Sigmoid colon (tissue), 7 donors: ENCODE measurements around the gene CACNA1C. TPM values are rescaled to one million over a fixed set of nuclear protein-coding genes. Genes with fewer than 3 reads are reported as not detected.
"Not testable (repeated sequence)": the region's sequence is repeated elsewhere in the genome, so short reads cannot be mapped to it uniquely, and the experiment has no call there.

Source experiments
- DNase-seq: peaks from one replicate; pipeline ENCODE4 v3.0.0-alpha.2; 2019
- H3K27ac ChIP-seq, 4 donors: fragments of 200-600 bp; sonication (generic); one replicate each; pipeline ENCODE4 v1.5.1; 2016 to 2019; ENCODE audit warnings: mild to moderate bottlenecking in 1 of 4
- H3K27me3 ChIP-seq, 3 donors: fragments of 200-600 bp; sonication (generic); one replicate each; pipeline ENCODE4 v1.5.1; 2019; ENCODE audit warnings: mild to moderate bottlenecking in 1 of 3
- H3K36me3 ChIP-seq, 4 donors: fragments of 200-600 bp; sonication (generic); one replicate each; pipeline ENCODE4 v1.5.1; 2016 to 2019
- H3K4me1 ChIP-seq, 4 donors: fragments of 200-600 bp; sonication (generic); one replicate each; pipeline ENCODE4 v1.5.1; 2017 to 2019
- H3K4me3 ChIP-seq, 4 donors: fragments of 200-600 bp; sonication (generic); one replicate each; pipeline ENCODE4 v1.5.1; 2017 to 2019; ENCODE audit warnings: mild to moderate bottlenecking in 2 of 4, moderate library complexity in 1 of 4
- H3K9me3 ChIP-seq, 4 donors: fragments of 200-600 bp in 3 of 4; sonication (generic) in 3 of 4; one replicate each; pipeline versions ENCODE4 v1.5.1 to v1.6.1; 2013 to 2019
- CTCF ChIP-seq, 4 experiments: fragments of 450-650 bp in 3 of 4; fragments of 200-600 bp in 1 of 4; IDR thresholded peaks; one replicate each; pipeline ENCODE4 v1.5.1; 2016 to 2019; ENCODE audit warnings: antibody characterized with exemption in 4 of 4, mild to moderate bottlenecking in 3 of 4, moderate library complexity in 2 of 4
- EP300 ChIP-seq, 4 donors: sonication (generic); formaldehyde crosslinking; IDR thresholded peaks; one replicate each; pipeline ENCODE4 v1.6.1; 2017; ENCODE audit warnings: antibody characterized with exemption in 4 of 4
- POLR2A ChIP-seq, 2 donors: fragments of 450-650 bp; IDR thresholded peaks; one replicate each; pipeline ENCODE4 v1.6.1; 2016; ENCODE audit warnings: antibody characterized with exemption in 2 of 2, mild to moderate bottlenecking in 2 of 2, moderate library complexity in 2 of 2
- POLR2AphosphoS5 ChIP-seq, 4 donors: sonication (generic); formaldehyde crosslinking; IDR thresholded peaks; one replicate each; pipeline ENCODE4 v1.6.1; 2017; ENCODE audit warnings: antibody characterized with exemption in 4 of 4
- WGBS, 2 donors: extraction: QIAGEN DNeasy Blood & Tissue Kit; methylation state at CpG; one replicate each; pipeline ENCODE4 v1.1.7; 2013; 5-methylcytosine and 5-hydroxymethylcytosine counted together
- intact Hi-C: fragments of 100-400 bp; cut with DNase I; formaldehyde crosslinking; loops from one replicate; pipeline ENCODE4 v1.15.1; 2023
- polyA plus RNA-seq, 3 donors: library from polyadenylated mRNA; stranded (reverse); fragments of 200-250 nt; gene quantifications; one replicate each; pipeline ENCODE4 v1.2.3, GENCODE V29; 2013
- total RNA-seq, 4 donors: library from RNA; depleted of rRNA; stranded (reverse); fragments of >200 nt; gene quantifications; one replicate each; pipeline ENCODE4 v1.1.0, GENCODE V29; 2016
- donor health status: healthy with polysubstance abuse.
- donor health status: Bipolar disorder and iron deficiency.
- donor health status: healthy.

CACNA1C gene
- total and polyA plus RNA-seq, 7 donors = 0.46 to 213 (median 62.0) TPM

GRCh38 chr12:2682296-2683251, 629.8 kb downstream of the CACNA1C start:
- Histone ChIP-seq H3K9me3 (no peaks in the 10 kb centered on the region), H3K27me3 (no peaks in the 10 kb centered on the region), H3K4me3 (no peak overlapping the region), H3K36me3 (peaks cover 16 to 95% (median 53%) of the 10 kb centered on the region in 4 donors), H3K4me1 (peaks cover 0 to 10% (median 3%) of the 10 kb centered on the region in 4 donors), H3K27ac (peak overlapping the region in 2 of 4 donors; percentile 34 to 49)
- no peak for DNase-seq
- intact Hi-C loops = loop anchor here (5.0 kb wide), 1 partner anchor 100 kb away; no protein-coding TSS in a partner anchor
- TF ChIP-seq POLR2A (IDR thresholded peaks at IDR 0.05) = no peak
- TF ChIP-seq CTCF (IDR thresholded peaks at IDR 0.05) = peak in 2 of 4 experiments; percentile 7 to 35
- TF ChIP-seq POLR2AphosphoS5 (IDR thresholded peaks at IDR 0.05) = no peak
- TF ChIP-seq EP300 (IDR thresholded peaks at IDR 0.05) = no peak
- 46 to 54% methylated on average over 10 of the region's 10 CpGs for WGBS, 2 donors

GRCh38 chr12:2683283-2684025, 630.7 kb downstream of the CACNA1C start:
- H3K36me3 ChIP-seq = peaks cover 25 to 95% (median 52%) of the 10 kb centered on the region in 4 donors
- H3K27me3 ChIP-seq = no peaks in the 10 kb centered on the region
- intact Hi-C loops = loop anchor here (5.0 kb wide), 1 partner anchor 99 kb away; no protein-coding TSS in a partner anchor
- peaks cover 0 to 10% (median 3%) of the 10 kb centered on the region in 4 donors for H3K4me1 ChIP-seq
- whole genome bisulfite sequencing, 2 donors = 34 to 54% methylated on average over 12 of the region's 12 CpGs
- H3K27ac ChIP-seq = peak overlapping the region in 2 of 4 donors; percentile 34 to 49
- no peak for DNase-seq
- H3K9me3 ChIP-seq = no peaks in the 10 kb centered on the region
- no peak for TF ChIP-seq CTCF (IDR thresholded peaks at IDR 0.05)
- no peak for TF ChIP-seq POLR2AphosphoS5 (IDR thresholded peaks at IDR 0.05)
- TF ChIP-seq POLR2A (IDR thresholded peaks at IDR 0.05) = no peak
- no peak for TF ChIP-seq EP300 (IDR thresholded peaks at IDR 0.05)
- no peak overlapping the region for H3K4me3 ChIP-seq

- not testable (repeated sequence) for DNase-seq, H3K27ac ChIP-seq, H3K4me3 ChIP-seq, H3K9me3 ChIP-seq, H3K27me3 ChIP-seq
- 47 to 75% methylated on average over 6 of the region's 6 CpGs for WGBS, 2 donors
- intact Hi-C loops = loop anchor here (5.0 kb wide), 1 partner anchor 98 kb away; no protein-coding TSS in a partner anchor
- H3K36me3 ChIP-seq = peaks cover 28 to 95% (median 54%) of the 10 kb centered on the region in 4 donors
- peaks cover 0 to 10% (median 3%) of the 10 kb centered on the region in 4 donors for H3K4me1 ChIP-seq
These were observed 631.2 kb downstream of the CACNA1C start for GRCh38 chr12:2684026-2684325.

- H3K27me3 ChIP-seq, H3K27ac ChIP-seq, DNase-seq, intact Hi-C loops, H3K9me3 ChIP-seq, H3K4me3 ChIP-seq: not testable (repeated sequence)
- H3K4me1 ChIP-seq = peaks cover 0 to 10% (median 3%) of the 10 kb centered on the region in 4 donors
- 84 to 85% methylated on average over 20 of the region's 20 CpGs for WGBS, 2 donors
- H3K36me3 ChIP-seq = peaks cover 26 to 95% (median 45%) of the 10 kb centered on the region in 4 donors
These were observed 633.0 kb downstream of the CACNA1C start for GRCh38 chr12:2685620-2686279.

GRCh38 chr12:2686280-2686646, 633.5 kb downstream of the CACNA1C start:
- H3K4me1 ChIP-seq = peaks cover 0 to 10% (median 3%) of the 10 kb centered on the region in 4 donors
- no peaks in the 10 kb centered on the region for H3K27me3 ChIP-seq
- TF ChIP-seq POLR2AphosphoS5 (IDR thresholded peaks at IDR 0.05) (no peak), POLR2A (IDR thresholded peaks at IDR 0.05) (no peak), EP300 (IDR thresholded peaks at IDR 0.05) (no peak), CTCF (IDR thresholded peaks at IDR 0.05) (no peak)
- 90 to 93% methylated on average over 5 of the region's 5 CpGs for WGBS, 2 donors
- no peak overlapping the region for H3K27ac ChIP-seq
- H3K36me3 ChIP-seq = peaks cover 26 to 95% (median 48%) of the 10 kb centered on the region in 4 donors
- intact Hi-C loops = no loop called here
- DNase-seq = no peak
- H3K9me3 ChIP-seq = no peaks in the 10 kb centered on the region
- no peak overlapping the region for H3K4me3 ChIP-seq
